Psoas muscle (tissue), 8 donors: ENCODE data around the gene IER5L. TPM values are rescaled to one million over a fixed set of nuclear protein-coding genes. Genes with fewer than 3 reads are reported as not detected.
"Not testable (repeated sequence)": the region's sequence is repeated elsewhere in the genome, so short reads cannot be mapped to it uniquely, and the experiment has no call there.

ENCODE experiments used
- ATAC-seq, 4 donors: fragments of 200-7000 bp; cut with Tn5 transposase; one replicate each; pipeline ENCODE4 v1.9.1; 2020; ENCODE audit warnings: moderate library complexity in 3 of 4, mild to moderate bottlenecking in 2 of 4
- DNase-seq, 2 donors: peaks; one replicate each; pipeline ENCODE4 v3.0.0-alpha.2; 2020
- H3K27ac ChIP-seq: fragments of 200-600 bp; one replicate; pipeline ENCODE4 v1.8.0; 2022
- H3K27me3 ChIP-seq, 3 donors: fragments of 200-600 bp in 1 of 3; one replicate each; pipeline versions ENCODE4 v1.6.1 to v1.8.0; 2013 to 2022; ENCODE audit warnings: low read length in 2 of 3, mild to moderate bottlenecking in 2 of 3, moderate library complexity in 1 of 3; ENCODE audit not compliant: insufficient read depth in 3 of 3
- H3K36me3 ChIP-seq, 2 donors: fragments of 200-600 bp in 1 of 2; one replicate each; pipeline versions ENCODE4 v1.6.1 to v1.8.0; 2013 to 2022; ENCODE audit warnings: low read depth in 1 of 2, mild to moderate bottlenecking in 1 of 2, moderate library complexity in 1 of 2; ENCODE audit not compliant: insufficient read depth in 1 of 2
- H3K4me1 ChIP-seq: fragments of 200-600 bp; one replicate; pipeline ENCODE4 v1.8.0; 2022
- H3K4me3 ChIP-seq: fragments of 200-600 bp; one replicate; pipeline ENCODE4 v1.8.0; 2022; ENCODE audit warnings: mild to moderate bottlenecking
- H3K9me3 ChIP-seq: fragments of 200-600 bp; one replicate; pipeline ENCODE4 v1.8.0; 2022
- WGBS, 3 donors: extraction: QIAGEN DNeasy Blood & Tissue Kit; methylation state at CpG; one replicate each; pipeline versions ENCODE4 v1.1.6 to v1.1.7; 2013; 5-methylcytosine and 5-hydroxymethylcytosine counted together
- intact Hi-C, 2 donors: fragments of 100-400 bp; cut with DNase I; formaldehyde crosslinking; loops; one replicate each; pipeline versions ENCODE4 v1.11.0 to v1.14.2; 2022
- polyA plus RNA-seq, 3 donors: library from polyadenylated mRNA; stranded (reverse); fragments of 200-250 nt; gene quantifications; one replicate each; pipeline ENCODE4 v1.2.3, GENCODE V29; 2013
- total RNA-seq, 4 donors: library from RNA; stranded (reverse); fragmentation: NEBNext Ultra II Directional in 2 of 4; extraction: Animal tissue kit (Norgen Biotek cat#: 25700) in 2 of 4; gene quantifications; one replicate each; pipeline versions ENCODE4 v1.2.1 to v1.2.4, GENCODE V29; 2021 to 2023
- TF ChIP-seq, protein P1 (sequence below): fragments of 200-600 bp; IDR thresholded peaks from one replicate; pipeline ENCODE4 v1.8.0; 2022; ENCODE audit warnings: antibody characterized with exemption
- donor health status: healthy with polysubstance abuse.
- donor health status: DM: no; HTN: no; CAD: no; lungs with moderate emphysema.
- donor health status: Bipolar disorder and iron deficiency.
- donor health status: healthy.
- donor health status: DM: yes; HTN: yes; CAD: no.
- donor health status: DM: no; HTN: no; CAD: no.
- donor health status: DM: no; HTN: no; CAD: no.
- donor health status: DM: yes; HTN: yes; CAD: no.

Gene IER5L
- total and polyA plus RNA-seq, 7 donors: 1.4 to 8.3 (median 3.0) TPM

- H3K27me3 ChIP-seq: no peaks in the 10 kb centered on the region
- no peaks in the 10 kb centered on the region for H3K9me3 ChIP-seq
- no peak for DNase-seq
- ATAC-seq: no peak
- TF ChIP-seq, protein P1, sequence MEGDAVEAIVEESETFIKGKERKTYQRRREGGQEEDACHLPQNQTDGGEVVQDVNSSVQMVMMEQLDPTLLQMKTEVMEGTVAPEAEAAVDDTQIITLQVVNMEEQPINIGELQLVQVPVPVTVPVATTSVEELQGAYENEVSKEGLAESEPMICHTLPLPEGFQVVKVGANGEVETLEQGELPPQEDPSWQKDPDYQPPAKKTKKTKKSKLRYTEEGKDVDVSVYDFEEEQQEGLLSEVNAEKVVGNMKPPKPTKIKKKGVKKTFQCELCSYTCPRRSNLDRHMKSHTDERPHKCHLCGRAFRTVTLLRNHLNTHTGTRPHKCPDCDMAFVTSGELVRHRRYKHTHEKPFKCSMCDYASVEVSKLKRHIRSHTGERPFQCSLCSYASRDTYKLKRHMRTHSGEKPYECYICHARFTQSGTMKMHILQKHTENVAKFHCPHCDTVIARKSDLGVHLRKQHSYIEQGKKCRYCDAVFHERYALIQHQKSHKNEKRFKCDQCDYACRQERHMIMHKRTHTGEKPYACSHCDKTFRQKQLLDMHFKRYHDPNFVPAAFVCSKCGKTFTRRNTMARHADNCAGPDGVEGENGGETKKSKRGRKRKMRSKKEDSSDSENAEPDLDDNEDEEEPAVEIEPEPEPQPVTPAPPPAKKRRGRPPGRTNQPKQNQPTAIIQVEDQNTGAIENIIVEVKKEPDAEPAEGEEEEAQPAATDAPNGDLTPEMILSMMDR: no peak
- H3K4me3 ChIP-seq: no peak overlapping the region
- H3K36me3 ChIP-seq: peaks cover 0 to 82% of the 10 kb centered on the region in 2 donors
- intact Hi-C loops: loop anchor here (5.0 to 10.0 kb wide), 2 partner anchors 362 to 654 kb away; no protein-coding TSS in a partner anchor
- H3K4me1 ChIP-seq: peaks cover 10% of the 10 kb centered on the region
- 72 to 85% (median 75%) methylated on average over 4 of the region's 4 CpGs for WGBS, 3 donors
- H3K27ac ChIP-seq: no peak overlapping the region
Observed at GRCh38 chr9:129133082-129133481, 45.0 kb downstream of the IER5L start.

- DNase-seq: peak; percentile 77 to 89
- Histone ChIP-seq H3K27me3 (no peaks in the 10 kb centered on the region), H3K4me3 (no peak overlapping the region), H3K36me3 (peaks cover 0 to 81% of the 10 kb centered on the region in 2 donors), H3K4me1 (peaks cover 7% of the 10 kb centered on the region), H3K27ac (no peak overlapping the region), H3K9me3 (no peaks in the 10 kb centered on the region)
- intact Hi-C loops: loop anchor here (5.0 to 10.0 kb wide), 2 partner anchors 363 to 656 kb away; no protein-coding TSS in a partner anchor
- 44 to 53% (median 45%) methylated on average over 13 of the region's 13 CpGs for WGBS, 3 donors
- TF ChIP-seq, protein P1: peak; percentile 97
- peak; percentile 85 to 90 (median 88) for ATAC-seq
Observed at GRCh38 chr9:129131300-129132145, 46.5 kb downstream of the IER5L start.

DNA sequence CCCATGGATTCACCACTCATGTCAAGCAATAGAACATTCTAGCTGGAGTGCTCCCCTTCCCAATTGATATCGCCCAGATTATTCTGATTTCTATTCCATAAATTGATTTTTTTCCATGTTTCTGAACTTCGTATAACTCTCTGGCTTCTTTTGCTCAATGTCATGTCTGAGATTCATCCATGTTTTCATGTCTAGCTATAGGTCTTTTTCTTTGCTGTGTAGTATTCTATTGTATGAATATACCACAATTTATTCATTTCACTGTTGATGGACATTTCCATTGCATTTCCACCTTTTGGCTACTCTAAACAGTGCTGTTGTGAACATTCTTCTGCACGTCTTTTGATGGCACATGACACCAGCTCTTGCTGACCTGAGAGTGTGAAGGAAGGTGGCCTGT is 47.3 kb downstream of the IER5L start:
- DNase-seq: no peak

GRCh38 chr9:129130271-129130670 is 47.8 kb downstream of the IER5L start:
- peaks cover 0 to 80% of the 10 kb centered on the region in 2 donors for H3K36me3 ChIP-seq
- H3K4me3 ChIP-seq, H3K27me3 ChIP-seq, H3K27ac ChIP-seq, H3K4me1 ChIP-seq, H3K9me3 ChIP-seq, ATAC-seq: not testable (repeated sequence)
- 91 to 93% (median 91%) methylated on average over 7 of the region's 7 CpGs for WGBS, 3 donors
- DNase-seq: peak in 1 of 2 donors; percentile 13
- intact Hi-C loops: loop anchor here (5.0 to 10.0 kb wide), 2 partner anchors 365 to 657 kb away; no protein-coding TSS in a partner anchor

More for the DNA sequence above, 47.3 kb downstream of the IER5L start:
- no peak overlapping the region for H3K4me3 ChIP-seq
- TF ChIP-seq, protein P1: no peak
- no peaks in the 10 kb centered on the region for H3K27me3 ChIP-seq
- no peak overlapping the region for H3K27ac ChIP-seq
- no peak for ATAC-seq
- peaks cover 7% of the 10 kb centered on the region for H3K4me1 ChIP-seq
- peaks cover 0 to 82% of the 10 kb centered on the region in 2 donors for H3K36me3 ChIP-seq
- H3K9me3 ChIP-seq: no peaks in the 10 kb centered on the region
- WGBS, 3 donors: 66 to 81% (median 66%) methylated on average over 3 of the region's 3 CpGs
- intact Hi-C loops: loop anchor here (5.0 to 10.0 kb wide), 2 partner anchors 364 to 657 kb away; no protein-coding TSS in a partner anchor

DNA sequence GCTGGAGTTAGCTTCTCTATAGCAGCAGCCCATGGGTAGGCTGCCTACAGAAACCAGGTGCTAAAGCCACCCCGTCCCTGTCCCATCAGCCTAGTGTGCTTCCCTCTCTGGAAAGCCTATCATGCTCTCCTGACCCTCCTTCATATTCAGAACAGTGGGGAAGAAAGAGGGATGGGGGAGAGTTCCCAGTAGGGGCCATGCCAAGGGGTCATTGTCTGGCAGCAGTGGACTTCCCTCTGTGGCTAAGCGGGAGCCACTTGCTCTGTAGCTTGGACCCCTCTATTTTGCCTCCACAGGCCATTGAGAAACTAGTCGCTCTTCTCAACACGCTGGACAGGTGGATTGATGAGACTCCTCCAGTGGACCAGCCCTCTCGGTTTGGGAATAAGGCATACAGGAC is 49.4 kb downstream of the IER5L start:
- 89 to 92% (median 90%) methylated on average over 5 of the region's 5 CpGs for WGBS, 3 donors
- Histone ChIP-seq H3K27ac (no peak overlapping the region), H3K36me3 (peaks cover 0 to 80% of the 10 kb centered on the region in 2 donors), H3K4me3 (no peak overlapping the region), H3K4me1 (peaks cover 7% of the 10 kb centered on the region), H3K9me3 (no peaks in the 10 kb centered on the region), H3K27me3 (no peaks in the 10 kb centered on the region)
- DNase-seq (no peak), ATAC-seq (no peak)
- intact Hi-C loops: no loop called here
- TF ChIP-seq, protein P1: no peak
